Stimulated activated CD4-positive, alpha-beta T cell treated with anti-CD3 and anti-CD28 coated beads, Interleukin-12 subunit alpha, Interleukin-12 subunit beta, amount 100 ng/mL, for 24 hours (primary cell): Measurements from ENCODE around the gene GNAS-AS1.

Source experiments
- DNase-seq, 2 experiments: peaks; one replicate each; pipeline ENCODE4 v3.0.0-alpha.2; 2020; ENCODE audit warnings: low read depth in 2 of 2

Gene GNAS-AS1

DNA sequence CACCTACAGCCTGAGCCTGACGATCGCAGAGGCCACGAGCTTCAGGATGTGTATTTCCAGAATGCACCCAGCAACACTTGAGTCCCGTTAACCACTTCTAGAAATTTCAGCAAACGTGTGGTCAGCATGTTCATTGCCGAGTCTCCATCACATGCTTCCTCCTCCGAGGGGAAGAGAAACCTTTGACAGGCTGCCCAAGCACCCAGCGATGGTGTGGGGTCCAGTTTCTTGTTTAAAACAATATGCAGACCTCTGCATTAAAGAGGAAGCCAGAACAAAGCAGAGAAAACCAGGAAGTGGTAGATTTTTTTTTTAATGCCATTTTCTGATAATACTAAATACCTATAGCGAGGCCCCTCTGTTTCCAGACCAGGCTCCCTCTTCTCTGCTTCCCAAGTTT, 71.9 kb downstream of the GNAS-AS1 start:
- DNase-seq: no peak

DNA sequence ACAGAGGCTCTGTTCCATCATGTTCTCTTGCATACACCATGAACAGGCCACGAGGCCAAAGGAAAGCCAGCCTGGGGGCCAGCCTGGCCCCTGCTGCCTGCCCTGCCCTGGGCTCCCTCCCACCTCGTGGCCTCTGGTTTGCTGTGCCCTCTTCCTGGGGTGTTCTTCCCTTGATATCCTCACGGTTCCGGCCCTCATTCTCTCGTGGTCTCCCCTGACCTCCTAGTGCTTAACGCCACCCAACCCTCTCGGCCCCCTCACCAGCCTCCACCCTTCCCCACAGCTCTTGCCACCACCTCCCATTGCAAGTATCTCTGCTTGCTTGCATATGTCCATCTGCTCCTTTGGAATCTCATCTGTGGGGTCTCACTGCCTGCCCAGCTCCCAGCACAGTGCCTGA, 73.0 kb downstream of the GNAS-AS1 start:
- DNase-seq: no peak

DNA sequence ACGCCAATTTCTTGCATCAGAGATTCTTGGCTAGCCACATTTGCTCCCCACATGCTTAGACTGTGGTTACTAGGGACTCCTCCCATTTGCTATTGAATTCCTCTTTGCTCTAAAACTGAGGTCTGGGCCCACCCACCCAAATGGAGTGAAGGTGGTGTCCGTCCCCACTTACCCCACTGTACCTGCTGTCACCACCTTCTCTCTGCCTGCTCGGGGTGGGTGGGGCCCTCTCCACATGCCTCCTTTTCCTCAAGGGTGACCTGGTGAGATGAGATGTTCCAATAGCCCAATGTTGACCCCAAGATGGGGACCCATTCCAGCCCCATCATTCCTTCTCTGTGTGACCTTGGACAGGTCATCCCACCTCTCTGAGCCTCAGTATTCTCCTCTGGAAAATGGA, 74.6 kb downstream of the GNAS-AS1 start:
- no peak for DNase-seq

DNA sequence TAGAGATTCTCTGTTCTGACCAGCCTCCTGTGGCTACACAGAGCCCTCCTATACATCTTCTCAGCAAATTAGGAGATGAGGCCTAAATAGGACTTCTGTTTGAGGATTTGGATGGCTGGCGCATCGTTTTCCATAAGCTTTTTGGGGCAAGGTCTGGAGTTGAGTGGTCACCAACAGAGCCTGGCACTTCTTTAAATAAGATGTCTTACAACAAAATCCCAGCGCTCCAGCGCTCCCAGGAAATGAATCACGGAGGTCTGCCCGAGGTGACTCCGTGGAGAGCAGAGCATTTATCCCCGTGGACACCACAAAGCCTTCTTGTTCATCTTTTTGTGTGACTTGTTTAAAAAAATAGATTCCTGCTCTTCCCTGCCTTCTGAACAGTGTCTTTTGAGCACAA, 75.3 kb downstream of the GNAS-AS1 start:
- DNase-seq: no peak

DNA sequence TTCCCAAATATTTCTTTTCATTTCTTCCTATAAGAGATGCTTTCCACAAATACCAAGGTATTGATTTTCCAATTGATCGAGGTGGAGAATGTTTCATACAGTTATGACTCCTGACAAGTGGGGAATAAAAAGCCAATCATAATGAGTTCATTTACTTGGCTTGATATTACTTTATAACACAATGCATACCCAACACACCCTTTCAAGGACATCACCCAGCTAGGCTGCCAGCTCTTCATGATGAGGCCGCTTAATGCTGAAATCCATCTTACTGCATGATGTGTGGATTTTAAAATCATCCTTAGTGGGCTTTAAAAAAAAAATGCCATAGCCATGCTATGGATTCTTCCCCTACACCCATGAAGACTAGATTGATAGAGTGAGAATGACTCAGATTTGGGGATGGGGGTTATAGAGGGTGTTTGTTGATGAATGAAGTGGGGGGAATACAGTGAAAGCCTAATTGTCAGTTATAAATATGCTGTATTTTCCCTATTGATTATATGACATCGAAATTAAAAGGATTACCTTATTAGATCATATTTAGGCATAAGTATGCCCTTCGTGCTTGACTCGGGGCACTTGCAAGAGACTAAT, 75.9 kb downstream of the GNAS-AS1 start:
- no peak for DNase-seq

DNA sequence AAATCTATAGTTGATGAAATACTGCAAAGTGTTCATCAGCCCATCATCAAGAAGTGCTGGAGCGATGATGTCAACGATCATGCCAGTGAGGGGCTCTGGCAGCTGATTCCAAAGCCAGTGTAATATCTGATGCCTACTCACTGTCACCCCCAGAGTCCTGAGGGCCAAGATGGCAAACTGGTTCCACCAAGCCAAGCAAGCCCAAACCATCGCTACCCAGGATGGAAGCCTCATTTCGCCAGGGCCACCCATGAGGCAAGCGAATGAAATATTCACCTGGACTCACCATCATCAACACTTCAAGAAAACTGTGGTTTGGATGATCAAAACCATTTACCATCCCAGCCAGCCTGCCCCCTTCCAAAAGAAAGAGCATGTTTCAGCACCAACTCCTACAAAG, 76.5 kb downstream of the GNAS-AS1 start:
- no peak for DNase-seq

DNA sequence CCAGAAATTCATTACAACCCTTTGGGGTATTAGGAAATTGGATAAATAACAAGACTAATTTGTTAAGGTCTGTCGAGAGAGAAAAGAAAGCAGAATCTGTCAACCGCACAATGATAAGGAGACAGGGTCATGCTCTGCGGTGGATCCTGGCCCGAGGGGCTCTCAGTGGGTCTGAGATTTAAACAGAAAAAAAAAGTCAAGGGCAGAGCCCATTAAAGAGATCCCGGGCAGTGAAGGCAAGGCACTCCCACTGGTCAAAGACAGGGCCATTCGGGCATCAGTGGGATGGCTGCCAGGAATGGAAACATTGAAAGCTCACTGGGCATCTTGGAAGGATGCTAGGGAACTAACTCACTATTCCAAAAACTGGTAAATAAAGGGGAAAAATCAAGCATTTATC, 77.9 kb downstream of the GNAS-AS1 start:
- no peak for DNase-seq
